Nephron (organoid): ENCODE results near the gene DIPK1B.

Experiments used
- H3K27ac Mint-ChIP-seq, 3 experiments: 2 replicates each; pipeline ENCODE4 v1.8.0; 2020; ENCODE audit warnings: mixed read lengths in 3 of 3, mild to moderate bottlenecking in 2 of 3, moderate library complexity in 1 of 3
- H3K27me3 Mint-ChIP-seq: 2 replicates; pipeline ENCODE4 v1.8.0; 2021; ENCODE audit warnings: low read depth, mild to moderate bottlenecking, moderate library complexity, mixed read lengths
- H3K36me3 Mint-ChIP-seq: 2 replicates; pipeline ENCODE4 v1.8.0; 2020; ENCODE audit warnings: low read depth, mixed read lengths
- H3K4me1 Mint-ChIP-seq: 2 replicates; pipeline ENCODE4 v1.8.0; 2020; ENCODE audit warnings: mixed read lengths
- H3K4me3 Mint-ChIP-seq, 3 experiments: 2 replicates each; pipeline ENCODE4 v1.8.0; 2020; ENCODE audit warnings: mild to moderate bottlenecking in 3 of 3, mixed read lengths in 3 of 3, moderate library complexity in 2 of 3
- H3K9me3 Mint-ChIP-seq: 2 replicates; pipeline ENCODE4 v1.8.0; 2020; ENCODE audit warnings: mixed read lengths
- TF ChIP-seq, protein P1 (sequence below), 3 experiments: fragments of 200-600 bp; sonication (generic); IDR thresholded peaks; one replicate each; pipeline ENCODE4 v1.5.0; 2021; ENCODE audit warnings: antibody characterized with exemption in 3 of 3; ENCODE audit not compliant: unreplicated experiment in 3 of 3

Gene DIPK1B

DNA sequence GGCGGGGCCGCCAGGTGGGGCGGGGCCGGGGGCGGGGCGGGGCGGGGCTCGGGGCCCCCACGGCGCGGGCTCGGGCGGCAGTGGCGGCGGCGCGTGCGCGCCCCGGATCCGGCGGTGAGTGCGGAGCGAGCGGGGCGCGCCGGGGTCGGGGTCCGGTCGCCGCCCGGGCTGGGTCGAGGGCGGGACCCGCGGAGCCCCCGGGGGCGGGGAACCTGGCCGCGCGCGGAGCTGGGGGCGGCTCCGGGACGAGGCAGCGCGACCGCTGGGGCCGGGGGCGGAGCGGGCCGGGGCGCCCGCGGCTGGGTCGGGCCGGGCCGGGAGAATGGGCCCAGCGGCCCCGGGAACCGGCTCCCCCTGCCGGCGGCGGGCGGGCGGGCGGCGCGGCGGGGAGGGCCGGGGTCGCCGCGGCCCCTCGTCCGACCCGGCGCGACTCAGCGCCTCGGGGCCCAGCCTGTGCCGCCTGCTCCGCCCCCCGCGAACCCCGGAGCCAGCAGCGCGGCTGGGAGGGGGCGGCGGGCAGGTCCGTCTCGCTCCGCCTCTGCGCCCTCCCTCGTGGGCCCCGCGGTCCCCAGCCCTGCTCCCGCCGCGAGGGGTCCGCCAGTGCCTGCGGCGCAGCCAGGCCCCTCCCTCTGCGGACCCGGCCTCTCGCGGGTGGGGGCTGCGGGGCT, 46.5 kb upstream of the DIPK1B start:
- no peak overlapping the region for H3K27ac Mint-ChIP-seq
- TF ChIP-seq, protein P1, sequence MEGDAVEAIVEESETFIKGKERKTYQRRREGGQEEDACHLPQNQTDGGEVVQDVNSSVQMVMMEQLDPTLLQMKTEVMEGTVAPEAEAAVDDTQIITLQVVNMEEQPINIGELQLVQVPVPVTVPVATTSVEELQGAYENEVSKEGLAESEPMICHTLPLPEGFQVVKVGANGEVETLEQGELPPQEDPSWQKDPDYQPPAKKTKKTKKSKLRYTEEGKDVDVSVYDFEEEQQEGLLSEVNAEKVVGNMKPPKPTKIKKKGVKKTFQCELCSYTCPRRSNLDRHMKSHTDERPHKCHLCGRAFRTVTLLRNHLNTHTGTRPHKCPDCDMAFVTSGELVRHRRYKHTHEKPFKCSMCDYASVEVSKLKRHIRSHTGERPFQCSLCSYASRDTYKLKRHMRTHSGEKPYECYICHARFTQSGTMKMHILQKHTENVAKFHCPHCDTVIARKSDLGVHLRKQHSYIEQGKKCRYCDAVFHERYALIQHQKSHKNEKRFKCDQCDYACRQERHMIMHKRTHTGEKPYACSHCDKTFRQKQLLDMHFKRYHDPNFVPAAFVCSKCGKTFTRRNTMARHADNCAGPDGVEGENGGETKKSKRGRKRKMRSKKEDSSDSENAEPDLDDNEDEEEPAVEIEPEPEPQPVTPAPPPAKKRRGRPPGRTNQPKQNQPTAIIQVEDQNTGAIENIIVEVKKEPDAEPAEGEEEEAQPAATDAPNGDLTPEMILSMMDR (IDR thresholded peaks at IDR 0.05; ENCODE audit: unreplicated experiment in 3 of 3) = no peak
- H3K4me3 Mint-ChIP-seq = no peak overlapping the region
- H3K9me3 Mint-ChIP-seq = no peaks in the 10 kb centered on the region
- no peaks in the 10 kb centered on the region for H3K36me3 Mint-ChIP-seq
- H3K4me1 Mint-ChIP-seq = no peaks in the 10 kb centered on the region
- H3K27me3 Mint-ChIP-seq = no peaks in the 10 kb centered on the region

DNA sequence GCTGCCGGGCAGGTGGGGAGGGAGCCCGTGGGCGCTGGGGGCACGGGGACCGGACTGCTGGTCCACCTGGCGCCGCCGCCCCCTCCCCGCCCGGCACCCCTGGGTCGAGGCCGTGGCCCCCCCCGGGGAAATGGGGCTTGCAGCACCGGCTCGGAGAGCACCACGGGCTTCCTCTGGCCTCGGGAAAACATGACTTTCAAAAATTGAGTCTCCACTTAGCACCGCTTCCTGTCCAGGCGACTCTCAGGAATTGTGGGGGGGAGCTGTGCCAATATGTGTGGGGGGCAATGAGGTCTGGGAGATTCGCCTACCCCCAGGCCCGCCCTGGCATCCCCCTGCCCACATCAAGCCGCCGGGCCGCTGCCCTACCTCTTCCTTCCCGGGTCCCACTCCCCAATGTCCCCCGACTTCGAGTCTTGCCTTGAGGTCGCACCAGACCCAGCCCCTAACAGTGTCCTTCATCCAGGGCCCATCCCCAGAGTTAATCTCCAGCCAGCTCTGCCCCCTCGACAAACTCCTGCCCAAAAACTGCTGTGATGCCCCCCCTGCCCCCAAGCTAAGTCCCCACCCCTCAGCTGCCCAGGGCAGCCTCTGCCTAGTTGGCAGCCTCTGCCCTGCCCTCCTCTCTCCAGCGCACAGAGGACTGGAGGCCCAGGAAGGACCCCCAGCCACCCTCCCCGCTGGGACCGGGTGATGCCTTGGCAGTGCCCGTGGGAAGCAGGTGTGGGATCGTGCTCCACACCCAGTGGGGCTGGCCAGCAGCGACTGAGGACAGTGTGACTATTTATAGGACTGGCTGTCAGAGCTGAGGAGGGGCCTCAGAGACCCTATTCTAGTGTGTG, 45.8 kb upstream of the DIPK1B start:
- Mint-ChIP-seq H3K27me3 (no peaks in the 10 kb centered on the region), H3K27ac (peak overlapping the region in 1 of 3 experiments; percentile 51), H3K9me3 (no peaks in the 10 kb centered on the region), H3K4me1 (no peaks in the 10 kb centered on the region), H3K4me3 (peak overlapping the region; percentile 69 to 78 (median 73)), H3K36me3 (no peaks in the 10 kb centered on the region)
- TF ChIP-seq, protein P1 (IDR thresholded peaks at IDR 0.05; ENCODE audit: unreplicated experiment in 3 of 3) = no peak

DNA sequence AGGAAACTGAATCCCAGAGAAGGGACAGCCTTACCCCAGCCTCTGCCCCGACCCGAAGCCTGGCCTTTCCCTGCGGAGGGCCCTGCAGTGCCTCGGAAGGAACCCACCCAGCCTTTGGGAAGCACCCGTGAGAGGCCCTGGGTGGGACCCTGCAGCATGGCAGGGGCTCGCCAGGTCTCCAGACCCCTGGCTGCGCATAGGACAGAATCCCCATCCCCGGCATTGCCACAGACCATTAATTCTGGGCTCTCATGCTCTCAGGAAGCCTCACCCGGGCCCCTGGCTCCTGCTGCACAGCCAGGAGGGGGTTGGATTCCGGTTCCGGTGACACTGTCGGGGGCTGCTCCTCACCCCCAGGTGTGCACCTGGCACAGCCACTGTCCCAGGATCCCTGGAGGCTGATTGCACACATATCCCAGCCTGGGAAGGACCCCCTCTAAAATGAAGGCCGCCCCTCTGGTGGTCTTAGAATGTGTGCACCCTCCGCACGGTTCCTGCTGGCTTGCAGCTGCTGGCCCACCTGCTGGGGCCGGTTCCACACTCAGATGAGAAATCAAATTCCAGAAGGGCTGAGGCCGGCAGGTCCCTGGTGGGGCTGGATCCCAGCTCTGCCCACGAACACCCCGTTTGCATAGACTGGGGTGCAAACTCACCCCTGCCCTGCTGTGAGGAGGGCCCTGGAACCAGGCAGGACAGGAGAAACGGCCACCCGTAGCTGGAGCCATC, 45.0 kb upstream of the DIPK1B start:
- Mint-ChIP-seq H3K4me3 (no peak overlapping the region), H3K4me1 (no peaks in the 10 kb centered on the region), H3K9me3 (no peaks in the 10 kb centered on the region), H3K27me3 (no peaks in the 10 kb centered on the region), H3K27ac (peak overlapping the region in 1 of 3 experiments; percentile 15), H3K36me3 (no peaks in the 10 kb centered on the region)
- TF ChIP-seq, protein P1 (IDR thresholded peaks at IDR 0.05; ENCODE audit: unreplicated experiment in 3 of 3) = no peak

DNA sequence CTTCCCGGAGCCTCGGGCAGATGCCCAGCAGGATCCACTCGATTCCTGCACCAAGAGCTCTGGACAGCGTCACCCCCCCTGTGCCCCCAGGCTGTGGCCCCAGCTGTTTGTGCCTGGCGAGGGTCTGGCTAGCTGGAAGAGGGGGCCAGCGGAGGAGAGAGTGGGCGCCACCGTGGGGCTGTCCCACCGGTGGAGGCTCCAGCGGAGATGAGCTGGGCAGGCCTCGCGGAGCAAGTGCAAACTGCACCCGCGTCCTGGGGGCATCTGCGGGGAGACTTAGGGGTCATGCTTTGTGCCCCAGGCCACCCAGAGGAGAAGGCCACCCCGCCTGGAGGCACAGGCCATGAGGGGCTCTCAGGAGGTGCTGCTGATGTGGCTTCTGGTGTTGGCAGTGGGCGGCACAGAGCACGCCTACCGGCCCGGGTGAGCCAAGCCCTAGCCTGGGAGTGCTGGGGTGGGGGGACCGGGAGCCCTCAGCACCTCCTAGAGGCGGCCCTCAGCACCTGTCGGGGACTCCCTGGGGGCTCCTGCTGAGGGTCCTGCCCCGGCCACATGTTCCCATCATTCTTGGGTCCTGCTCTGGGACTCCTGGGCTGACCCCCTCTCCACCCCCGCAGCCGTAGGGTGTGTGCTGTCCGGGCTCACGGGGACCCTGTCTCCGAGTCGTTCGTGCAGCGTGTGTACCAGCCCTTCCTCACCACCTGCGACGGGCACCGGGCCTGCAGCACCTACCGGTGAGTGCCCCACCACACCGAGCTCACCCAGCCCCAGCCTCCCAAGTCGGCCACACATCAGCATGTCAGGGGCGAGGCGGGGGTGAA, 44.2 kb upstream of the DIPK1B start:
- Mint-ChIP-seq H3K27ac (peak overlapping the region in 1 of 3 experiments; percentile 15), H3K4me1 (no peaks in the 10 kb centered on the region), H3K9me3 (no peaks in the 10 kb centered on the region), H3K27me3 (no peaks in the 10 kb centered on the region), H3K4me3 (no peak overlapping the region), H3K36me3 (no peaks in the 10 kb centered on the region)
- TF ChIP-seq, protein P1 (IDR thresholded peaks at IDR 0.05; ENCODE audit: unreplicated experiment in 3 of 3) = no peak

DNA sequence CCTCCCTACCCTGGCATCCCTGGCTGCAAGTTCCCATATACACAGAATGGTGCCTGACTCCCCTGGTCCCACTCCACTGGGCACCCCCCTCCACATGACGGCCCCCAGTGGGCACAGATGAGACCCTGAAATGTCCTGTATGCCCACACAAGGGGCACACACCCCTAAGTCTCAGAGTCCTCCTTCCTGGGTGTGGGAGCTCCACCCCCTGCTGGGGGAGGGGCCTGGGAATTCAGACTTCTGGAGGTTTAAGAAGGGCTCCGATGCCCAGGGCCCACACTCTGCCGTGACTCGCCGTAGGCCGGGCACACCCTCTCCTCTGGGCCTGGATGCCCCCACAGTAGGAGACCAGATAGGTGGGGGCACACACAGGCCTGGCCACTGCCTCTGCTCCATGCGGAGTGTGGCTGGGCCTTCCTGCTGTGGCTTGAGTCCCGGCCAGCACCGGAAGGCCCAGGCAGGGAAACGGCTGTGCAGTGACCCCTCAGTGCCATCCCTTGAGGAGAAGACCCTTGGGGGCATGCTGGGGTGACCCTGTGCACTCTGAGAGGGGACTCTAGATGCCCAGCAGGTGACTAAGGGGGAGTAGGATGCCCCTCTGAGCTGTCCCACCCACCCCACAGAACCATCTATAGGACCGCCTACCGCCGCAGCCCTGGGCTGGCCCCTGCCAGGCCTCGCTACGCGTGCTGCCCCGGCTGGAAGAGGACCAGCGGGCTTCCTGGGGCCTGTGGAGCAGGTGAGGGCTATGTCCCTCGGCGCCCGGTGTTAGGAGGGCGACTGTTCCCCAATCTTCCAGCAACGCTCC, 43.2 kb upstream of the DIPK1B start:
- H3K27ac Mint-ChIP-seq = peak overlapping the region in 2 of 3 experiments; percentile 43 to 68
- no peaks in the 10 kb centered on the region for H3K9me3 Mint-ChIP-seq
- H3K4me1 Mint-ChIP-seq = no peaks in the 10 kb centered on the region

More for the DNA sequence above, 43.2 kb upstream of the DIPK1B start:
- Mint-ChIP-seq H3K27me3 (no peaks in the 10 kb centered on the region), H3K36me3 (no peaks in the 10 kb centered on the region), H3K4me3 (peak overlapping the region; percentile 5 to 58 (median 56))
- TF ChIP-seq, protein P1 (IDR thresholded peaks at IDR 0.05; ENCODE audit: unreplicated experiment in 3 of 3) = no peak
